ENCODE results near the gene GPR135. TPM values are rescaled to one million over a fixed set of nuclear protein-coding genes. Genes with fewer than 3 reads are reported as not detected.
A peak's percentile ranks its signal among the peaks of the same experiment; 100 is the strongest.

Gene GPR135
- total and polyA plus RNA-seq, 2 of the 13 experiments (the other 11 are each of a cell fraction or from before 2014, with no cell fraction given), result 0.46 to 1.3 TPM

DNA sequence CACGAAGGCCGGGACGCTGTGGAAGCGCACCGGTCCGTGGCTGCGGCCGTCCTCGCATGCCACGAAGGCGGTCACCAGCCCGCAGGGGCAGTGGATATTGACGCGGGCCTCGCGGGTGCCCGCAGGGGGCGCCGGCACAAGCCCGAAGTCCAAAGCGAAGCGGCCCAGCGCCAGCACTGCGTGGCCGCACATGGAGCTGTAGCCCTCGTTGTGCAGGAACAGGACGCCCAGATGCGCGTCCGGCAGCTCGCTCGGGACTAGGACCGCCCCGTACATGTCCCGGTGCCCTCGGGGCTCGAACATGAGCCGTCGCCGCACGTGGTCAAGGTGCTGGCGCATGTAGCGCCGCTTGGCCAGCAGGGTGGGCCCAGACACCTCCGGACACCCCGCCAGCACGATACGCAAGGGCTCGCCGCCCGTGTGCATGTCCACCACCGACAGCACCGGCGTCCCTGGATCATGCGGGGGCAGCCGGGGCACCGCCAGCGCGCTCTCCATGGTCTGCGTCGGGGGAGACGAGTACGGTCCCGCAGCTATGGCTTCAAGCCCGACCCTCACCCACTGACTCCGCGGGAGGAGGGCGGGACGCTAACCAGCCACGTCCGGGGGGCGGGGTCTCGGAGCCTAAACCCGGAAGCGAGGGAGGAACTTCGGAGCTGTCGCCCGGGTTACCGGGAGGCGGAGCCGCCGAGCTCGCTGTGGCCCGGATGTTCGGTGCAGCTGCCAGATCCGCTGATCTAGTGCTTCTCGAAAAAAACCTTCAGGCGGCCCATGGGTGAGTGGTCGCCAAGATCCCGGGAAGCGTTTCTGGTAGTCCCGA, 18.8 kb upstream of the GPR135 start, which contains the start of the genes JKAMP and L3HYPDH (continued):
- TF ChIP-seq, protein P1, sequence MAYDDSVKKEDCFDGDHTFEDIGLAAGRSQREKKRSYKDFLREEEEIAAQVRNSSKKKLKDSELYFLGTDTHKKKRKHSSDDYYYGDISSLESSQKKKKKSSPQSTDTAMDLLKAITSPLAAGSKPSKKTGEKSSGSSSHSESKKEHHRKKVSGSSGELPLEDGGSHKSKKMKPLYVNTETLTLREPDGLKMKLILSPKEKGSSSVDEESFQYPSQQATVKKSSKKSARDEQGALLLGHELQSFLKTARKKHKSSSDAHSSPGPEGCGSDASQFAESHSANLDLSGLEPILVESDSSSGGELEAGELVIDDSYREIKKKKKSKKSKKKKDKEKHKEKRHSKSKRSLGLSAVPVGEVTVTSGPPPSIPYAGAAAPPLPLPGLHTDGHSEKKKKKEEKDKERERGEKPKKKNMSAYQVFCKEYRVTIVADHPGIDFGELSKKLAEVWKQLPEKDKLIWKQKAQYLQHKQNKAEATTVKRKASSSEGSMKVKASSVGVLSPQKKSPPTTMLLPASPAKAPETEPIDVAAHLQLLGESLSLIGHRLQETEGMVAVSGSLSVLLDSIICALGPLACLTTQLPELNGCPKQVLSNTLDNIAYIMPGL (CRISPR knock-in tag; IDR thresholded peaks at IDR 0.05; ENCODE audit: borderline replicate concordance in 1 of 2, low read depth in 1 of 2), result peak; percentile 98 to 99
- TF ChIP-seq, protein P2, sequence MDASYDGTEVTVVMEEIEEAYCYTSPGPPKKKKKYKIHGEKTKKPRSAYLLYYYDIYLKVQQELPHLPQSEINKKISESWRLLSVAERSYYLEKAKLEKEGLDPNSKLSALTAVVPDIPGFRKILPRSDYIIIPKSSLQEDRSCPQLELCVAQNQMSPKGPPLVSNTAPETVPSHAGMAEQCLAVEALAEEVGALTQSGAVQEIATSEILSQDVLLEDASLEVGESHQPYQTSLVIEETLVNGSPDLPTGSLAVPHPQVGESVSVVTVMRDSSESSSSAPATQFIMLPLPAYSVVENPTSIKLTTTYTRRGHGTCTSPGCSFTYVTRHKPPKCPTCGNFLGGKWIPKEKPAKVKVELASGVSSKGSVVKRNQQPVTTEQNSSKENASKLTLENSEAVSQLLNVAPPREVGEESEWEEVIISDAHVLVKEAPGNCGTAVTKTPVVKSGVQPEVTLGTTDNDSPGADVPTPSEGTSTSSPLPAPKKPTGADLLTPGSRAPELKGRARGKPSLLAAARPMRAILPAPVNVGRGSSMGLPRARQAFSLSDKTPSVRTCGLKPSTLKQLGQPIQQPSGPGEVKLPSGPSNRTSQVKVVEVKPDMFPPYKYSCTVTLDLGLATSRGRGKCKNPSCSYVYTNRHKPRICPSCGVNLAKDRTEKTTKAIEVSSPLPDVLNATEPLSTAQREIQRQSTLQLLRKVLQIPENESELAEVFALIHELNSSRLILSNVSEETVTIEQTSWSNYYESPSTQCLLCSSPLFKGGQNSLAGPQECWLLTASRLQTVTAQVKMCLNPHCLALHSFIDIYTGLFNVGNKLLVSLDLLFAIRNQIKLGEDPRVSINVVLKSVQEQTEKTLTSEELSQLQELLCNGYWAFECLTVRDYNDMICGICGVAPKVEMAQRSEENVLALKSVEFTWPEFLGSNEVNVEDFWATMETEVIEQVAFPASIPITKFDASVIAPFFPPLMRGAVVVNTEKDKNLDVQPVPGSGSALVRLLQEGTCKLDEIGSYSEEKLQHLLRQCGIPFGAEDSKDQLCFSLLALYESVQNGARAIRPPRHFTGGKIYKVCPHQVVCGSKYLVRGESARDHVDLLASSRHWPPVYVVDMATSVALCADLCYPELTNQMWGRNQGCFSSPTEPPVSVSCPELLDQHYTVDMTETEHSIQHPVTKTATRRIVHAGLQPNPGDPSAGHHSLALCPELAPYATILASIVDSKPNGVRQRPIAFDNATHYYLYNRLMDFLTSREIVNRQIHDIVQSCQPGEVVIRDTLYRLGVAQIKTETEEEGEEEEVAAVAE (CRISPR knock-in tag; IDR thresholded peaks at IDR 0.05; ENCODE audit: borderline replicate concordance), result peak; percentile 12; the same call in 1 of the 2 replicates
- peak; percentile 91 for TF ChIP-seq ZNF891 (CRISPR knock-in tag; IDR thresholded peaks at IDR 0.05)
- TF ChIP-seq, protein P3, sequence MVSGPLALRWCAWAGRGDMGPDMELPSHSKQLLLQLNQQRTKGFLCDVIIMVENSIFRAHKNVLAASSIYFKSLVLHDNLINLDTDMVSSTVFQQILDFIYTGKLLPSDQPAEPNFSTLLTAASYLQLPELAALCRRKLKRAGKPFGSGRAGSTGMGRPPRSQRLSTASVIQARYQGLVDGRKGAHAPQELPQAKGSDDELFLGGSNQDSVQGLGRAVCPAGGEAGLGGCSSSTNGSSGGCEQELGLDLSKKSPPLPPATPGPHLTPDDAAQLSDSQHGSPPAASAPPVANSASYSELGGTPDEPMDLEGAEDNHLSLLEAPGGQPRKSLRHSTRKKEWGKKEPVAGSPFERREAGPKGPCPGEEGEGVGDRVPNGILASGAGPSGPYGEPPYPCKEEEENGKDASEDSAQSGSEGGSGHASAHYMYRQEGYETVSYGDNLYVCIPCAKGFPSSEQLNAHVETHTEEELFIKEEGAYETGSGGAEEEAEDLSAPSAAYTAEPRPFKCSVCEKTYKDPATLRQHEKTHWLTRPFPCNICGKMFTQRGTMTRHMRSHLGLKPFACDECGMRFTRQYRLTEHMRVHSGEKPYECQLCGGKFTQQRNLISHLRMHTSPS (CRISPR knock-in tag; IDR thresholded peaks at IDR 0.05; ENCODE audit: low read depth), result peak; percentile 80
- peak; percentile 63; the same call in 1 of the 2 replicates for TF ChIP-seq ZNF225 (CRISPR knock-in tag; IDR thresholded peaks at IDR 0.05)
- TF ChIP-seq SIN3A (IDR thresholded peaks at IDR 0.05; ENCODE audit: borderline replicate concordance, low read depth, low read length), result peak; percentile 66; the same call in 1 of the 2 replicates
- peak; percentile 52; the same call in 1 of the 2 replicates for TF ChIP-seq SMAD3 (CRISPR knock-in tag; IDR thresholded peaks at IDR 0.05)
- TF ChIP-seq ELF4 (CRISPR knock-in tag; IDR thresholded peaks at IDR 0.05; ENCODE audit: borderline replicate concordance), result peak; percentile 87; the same call in 1 of the 2 replicates
- TF ChIP-seq, protein P4, sequence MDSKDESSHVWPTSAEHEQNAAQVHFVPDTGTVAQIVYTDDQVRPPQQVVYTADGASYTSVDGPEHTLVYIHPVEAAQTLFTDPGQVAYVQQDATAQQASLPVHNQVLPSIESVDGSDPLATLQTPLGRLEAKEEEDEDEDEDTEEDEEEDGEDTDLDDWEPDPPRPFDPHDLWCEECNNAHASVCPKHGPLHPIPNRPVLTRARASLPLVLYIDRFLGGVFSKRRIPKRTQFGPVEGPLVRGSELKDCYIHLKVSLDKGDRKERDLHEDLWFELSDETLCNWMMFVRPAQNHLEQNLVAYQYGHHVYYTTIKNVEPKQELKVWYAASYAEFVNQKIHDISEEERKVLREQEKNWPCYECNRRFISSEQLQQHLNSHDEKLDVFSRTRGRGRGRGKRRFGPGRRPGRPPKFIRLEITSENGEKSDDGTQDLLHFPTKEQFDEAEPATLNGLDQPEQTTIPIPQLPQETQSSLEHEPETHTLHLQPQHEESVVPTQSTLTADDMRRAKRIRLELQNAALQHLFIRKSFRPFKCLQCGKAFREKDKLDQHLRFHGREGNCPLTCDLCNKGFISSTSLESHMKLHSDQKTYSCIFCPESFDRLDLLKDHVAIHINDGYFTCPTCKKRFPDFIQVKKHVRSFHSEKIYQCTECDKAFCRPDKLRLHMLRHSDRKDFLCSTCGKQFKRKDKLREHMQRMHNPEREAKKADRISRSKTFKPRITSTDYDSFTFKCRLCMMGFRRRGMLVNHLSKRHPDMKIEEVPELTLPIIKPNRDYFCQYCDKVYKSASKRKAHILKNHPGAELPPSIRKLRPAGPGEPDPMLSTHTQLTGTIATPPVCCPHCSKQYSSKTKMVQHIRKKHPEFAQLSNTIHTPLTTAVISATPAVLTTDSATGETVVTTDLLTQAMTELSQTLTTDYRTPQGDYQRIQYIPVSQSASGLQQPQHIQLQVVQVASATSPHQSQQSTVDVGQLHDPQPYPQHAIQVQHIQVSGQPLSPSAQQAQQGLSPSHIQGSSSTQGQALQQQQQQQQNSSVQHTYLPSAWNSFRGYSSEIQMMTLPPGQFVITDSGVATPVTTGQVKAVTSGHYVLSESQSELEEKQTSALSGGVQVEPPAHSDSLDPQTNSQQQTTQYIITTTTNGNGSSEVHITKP (CRISPR knock-in tag; IDR thresholded peaks at IDR 0.05; ENCODE audit: low read depth), result no peak
- TF ChIP-seq YY1 (IDR thresholded peaks at IDR 0.05; ENCODE audit: insufficient read depth, insufficient replicate concordance, low read depth, low read length), result peak; percentile 47
- peak; percentile 89 for TF ChIP-seq ZBTB8A (CRISPR knock-in tag; IDR thresholded peaks at IDR 0.05; ENCODE audit: borderline replicate concordance, low read depth)
- peak; percentile 17; the same call in 1 of the 2 replicates for TF ChIP-seq HMG20B (CRISPR knock-in tag; conservative IDR thresholded peaks at IDR 0.05)
- TF ChIP-seq SCMH1 (CRISPR knock-in tag; IDR thresholded peaks at IDR 0.05; ENCODE audit: borderline replicate concordance), result no peak
- no peak for TF ChIP-seq NR3C1 (CRISPR knock-in tag; IDR thresholded peaks at IDR 0.05)
- no peak for TF ChIP-seq ATAD3A (CRISPR knock-in tag; IDR thresholded peaks at IDR 0.05)
- no peak for TF ChIP-seq FOXK2 (IDR thresholded peaks at IDR 0.05)

All from HepG2 (cell line).